GM18870 (cell line): Measurements from ENCODE around the gene GRIK4.

ENCODE experiments used
- ATAC-seq: cut with Tn5 transposase; IDR thresholded peaks from one replicate; pipeline ENCODE4 v1.9.1; 2021; ENCODE audit warnings: moderate library complexity; ENCODE audit not compliant: unreplicated experiment

Gene GRIK4

DNA sequence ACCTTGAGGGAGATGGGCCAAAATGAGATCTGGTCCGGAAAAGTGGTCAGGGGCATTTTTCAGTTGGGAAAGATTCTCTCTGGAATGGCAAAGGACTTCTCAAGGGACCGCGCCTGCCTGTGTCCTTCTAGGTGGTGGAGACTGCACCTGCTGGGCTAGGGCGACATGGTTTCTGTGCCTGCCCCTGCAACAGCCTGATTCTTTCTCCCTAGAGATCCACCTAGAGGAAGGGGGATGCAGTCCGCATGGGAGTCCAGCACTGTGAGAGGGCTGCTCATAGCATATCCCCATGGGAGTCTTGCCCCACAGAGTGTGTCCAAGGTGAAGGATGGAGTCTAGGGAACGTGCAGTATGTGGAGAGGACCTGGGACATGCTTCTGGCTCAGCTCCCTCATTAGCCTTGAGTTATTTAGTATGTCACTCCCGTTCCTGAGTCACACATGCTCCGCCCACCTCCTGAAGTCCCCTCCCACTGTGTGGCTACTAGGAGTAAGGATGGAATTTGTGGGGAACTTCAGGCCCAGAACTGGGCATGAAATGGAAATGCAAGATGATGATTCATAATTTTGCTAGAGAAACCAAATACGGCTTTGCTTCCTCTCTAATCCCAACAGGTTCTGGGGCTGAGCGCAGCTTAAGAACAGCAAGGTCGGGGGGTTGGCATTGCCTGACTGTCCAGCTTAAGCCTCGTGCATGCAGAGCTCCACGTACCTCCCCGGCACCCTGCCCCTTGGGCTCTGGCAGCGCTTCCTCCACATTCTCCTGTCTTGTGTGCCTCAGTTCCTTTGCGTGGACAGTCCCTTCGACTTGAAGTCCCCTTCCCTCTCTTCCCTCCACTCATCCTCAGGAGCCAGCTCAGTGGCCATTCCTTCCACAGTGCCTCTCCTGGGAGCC is 35.0 kb downstream of the GRIK4 start:
- no peak for ATAC-seq

DNA sequence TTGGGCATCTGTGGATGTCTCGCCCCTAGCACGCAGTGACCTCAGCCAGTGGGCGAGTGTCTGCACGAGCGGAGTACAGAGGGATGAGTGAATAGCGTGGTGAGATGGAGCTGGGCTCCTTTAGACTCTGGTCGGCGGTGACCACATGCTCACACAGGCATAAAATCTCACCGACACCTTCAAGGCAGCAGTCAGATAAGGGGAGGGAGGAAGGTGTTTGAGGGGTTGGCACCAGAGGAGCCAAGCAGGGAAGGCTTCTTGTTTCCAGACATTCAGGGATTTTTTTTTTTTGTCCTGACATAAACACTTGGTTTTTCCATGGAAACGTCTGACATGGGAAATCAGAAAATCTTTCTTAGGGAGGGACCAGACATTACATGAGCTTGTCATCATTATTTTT is 35.8 kb downstream of the GRIK4 start:
- no peak for ATAC-seq

DNA sequence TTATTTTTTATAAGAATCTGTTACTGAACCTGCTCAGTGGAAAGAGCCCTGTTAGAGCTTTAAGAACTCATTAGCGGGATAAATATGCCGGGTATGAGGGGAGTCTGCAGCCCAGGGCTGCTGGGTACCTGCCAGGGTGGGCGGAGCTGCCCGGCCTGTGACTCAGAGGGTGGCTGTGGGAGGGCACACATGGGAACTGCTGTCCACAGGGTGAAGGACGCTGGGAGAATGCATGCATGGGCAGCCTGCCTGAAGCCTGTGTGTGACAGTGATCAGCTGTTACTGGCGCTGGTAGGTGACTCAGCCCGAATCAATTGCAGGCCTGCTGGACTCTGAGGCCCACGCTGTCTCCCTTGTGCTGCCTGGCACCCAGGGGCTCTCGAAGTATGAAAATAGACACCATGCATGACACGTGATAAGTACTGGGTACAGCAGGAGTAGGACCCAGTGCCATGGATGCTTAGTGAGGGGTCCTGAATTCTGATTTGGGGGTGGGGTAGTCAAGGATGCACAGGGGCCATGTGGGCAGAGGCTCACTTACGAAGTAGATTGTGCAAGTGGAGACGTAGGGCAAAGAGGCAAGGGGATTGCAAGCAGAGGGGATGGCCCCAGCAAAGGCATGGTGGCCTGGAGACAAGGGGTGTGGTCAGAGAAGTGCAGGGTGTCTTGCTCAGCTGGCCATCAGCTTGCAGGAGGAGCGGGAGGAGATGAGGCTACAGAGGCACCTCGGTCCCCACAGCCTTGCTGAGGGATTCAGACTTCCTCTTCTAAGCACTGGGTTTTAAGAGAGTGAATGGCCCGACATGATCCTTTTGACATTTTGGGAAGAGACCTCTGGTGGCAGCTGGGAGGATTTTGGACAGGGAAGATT is 36.5 kb downstream of the GRIK4 start:
- ATAC-seq = no peak

DNA sequence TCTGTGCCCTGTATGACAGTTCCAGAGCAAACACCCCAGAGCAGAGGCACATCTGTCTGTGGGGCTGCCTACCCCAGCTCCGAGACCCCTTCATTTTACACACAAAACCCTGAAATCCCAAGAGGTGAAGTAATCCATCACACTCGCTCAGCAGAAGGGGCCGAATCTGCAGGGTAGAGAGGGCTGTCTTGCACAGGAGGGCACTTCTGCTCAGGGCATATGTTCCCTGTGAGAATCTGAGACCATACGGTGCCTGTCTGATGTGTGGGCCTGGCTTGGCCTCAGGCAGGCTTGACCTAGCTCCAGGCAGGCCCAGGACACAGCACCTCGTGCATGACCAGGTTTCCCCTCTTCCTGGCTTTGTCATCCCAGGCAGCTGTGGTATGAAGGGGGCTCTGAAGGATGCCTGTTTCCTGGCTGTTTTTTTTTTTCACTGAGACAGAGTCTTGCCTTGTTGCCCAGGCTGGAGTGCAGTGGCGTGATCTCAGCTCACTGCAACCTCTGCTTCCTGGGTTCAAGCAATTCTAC is 37.2 kb downstream of the GRIK4 start:
- no peak for ATAC-seq

DNA sequence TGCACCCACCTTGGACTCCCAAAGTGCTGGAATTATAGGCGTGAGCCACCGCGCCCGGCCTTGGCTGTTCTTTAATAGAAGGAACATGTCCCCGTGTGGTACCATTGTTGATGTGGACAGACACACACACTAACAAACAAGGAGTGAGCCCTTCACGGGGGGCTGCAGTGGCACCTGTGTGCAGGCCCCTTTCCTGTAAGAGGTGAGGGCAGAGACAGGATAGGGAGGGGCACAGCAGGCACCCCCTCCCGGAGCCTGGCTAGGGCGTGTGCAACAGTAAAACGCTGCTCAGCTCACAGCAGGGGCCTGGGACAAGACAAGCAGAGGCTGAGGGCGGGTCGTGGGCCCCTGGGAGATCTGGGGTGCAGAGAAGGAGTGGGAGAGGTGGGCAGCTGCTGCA is 37.8 kb downstream of the GRIK4 start:
- ATAC-seq = no peak

DNA sequence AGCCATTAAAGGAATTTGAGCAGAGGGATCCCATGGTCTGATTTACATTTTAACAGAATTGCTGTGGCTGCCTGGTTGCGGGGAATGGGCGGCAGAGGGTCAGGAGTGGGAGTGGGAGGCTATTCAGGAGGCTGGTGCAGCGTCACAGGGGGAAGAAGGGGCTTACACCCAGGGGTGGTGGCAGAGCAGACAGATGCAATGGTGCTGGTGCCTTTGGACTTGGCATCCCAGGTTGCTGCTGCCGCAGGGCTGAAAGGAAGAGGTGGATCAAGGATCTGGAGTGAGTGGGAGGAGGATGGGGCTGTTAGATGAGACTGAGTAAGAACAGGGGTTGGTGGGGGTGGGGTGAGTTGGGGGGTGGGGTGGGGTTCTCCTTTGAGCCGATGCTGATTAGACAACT is 38.5 kb downstream of the GRIK4 start:
- no peak for ATAC-seq

DNA sequence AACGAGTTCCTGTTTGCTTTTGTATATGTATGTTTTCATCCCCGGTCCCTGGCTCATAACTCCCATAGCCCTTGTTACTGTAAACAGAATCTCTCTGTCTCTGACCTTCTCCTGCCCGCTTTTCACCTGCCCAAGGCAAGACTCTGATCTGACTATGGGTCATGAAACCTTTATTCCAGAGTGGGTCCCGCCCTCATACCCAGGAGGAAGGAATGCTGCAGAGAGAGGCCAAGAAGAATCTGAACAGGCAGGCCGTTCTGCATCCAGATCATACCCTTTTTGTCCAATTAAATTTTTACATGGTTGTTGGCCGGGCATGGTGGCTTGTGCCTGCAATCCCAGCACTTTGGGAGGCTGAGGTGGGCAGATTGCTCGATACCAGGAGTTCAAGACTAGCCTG is 39.6 kb downstream of the GRIK4 start:
- ATAC-seq = no peak

DNA sequence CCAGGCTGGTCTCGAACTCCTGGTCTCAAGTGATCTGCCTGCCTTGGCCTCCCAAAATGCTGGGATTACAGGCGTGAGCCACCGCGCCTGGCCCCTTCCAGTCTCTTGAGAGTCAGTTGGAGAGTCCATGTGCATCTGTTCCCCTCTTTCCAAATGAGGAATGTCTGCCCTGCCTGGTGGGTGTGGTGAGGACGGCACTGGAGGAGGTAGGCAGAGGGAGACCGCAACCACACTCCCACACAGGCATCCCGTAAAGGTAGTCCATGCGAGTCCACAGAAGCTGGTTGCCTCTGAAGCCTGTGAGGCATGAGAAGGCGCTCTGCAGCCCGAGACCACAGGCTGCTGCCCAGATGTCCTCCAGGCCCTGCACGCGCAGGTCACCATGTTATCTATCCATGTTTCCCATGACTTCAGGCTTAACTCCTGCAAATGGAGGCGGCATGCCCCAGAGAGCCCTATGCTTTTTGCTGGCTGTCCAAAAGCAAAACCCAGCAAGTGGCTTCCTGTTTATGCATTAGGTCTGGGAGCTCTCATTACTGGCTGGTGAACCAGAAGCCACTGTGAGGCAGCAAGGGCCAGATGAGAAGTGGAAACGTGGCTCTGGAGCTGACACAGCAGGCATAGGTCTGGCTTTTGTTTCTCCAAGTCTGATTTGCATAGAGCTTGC is 43.4 kb downstream of the GRIK4 start:
- ATAC-seq = no peak

DNA sequence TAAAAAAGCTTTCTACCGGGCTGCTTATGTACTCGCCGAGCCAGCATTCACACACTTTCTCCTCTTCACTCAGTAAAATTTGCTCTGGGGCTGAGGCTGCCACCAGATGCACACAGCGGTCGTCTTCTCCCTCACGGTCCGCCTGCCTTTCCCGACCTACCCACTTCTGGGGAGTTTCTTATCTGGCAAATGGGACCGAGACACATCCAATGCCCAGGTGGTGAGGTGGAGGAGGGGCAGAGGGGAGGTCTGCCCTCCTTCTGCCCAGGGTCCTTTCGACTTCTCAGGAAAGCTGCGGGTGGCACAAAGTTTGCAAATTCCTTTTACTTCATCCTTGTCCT is 43.9 kb downstream of the GRIK4 start:
- no peak for ATAC-seq

DNA sequence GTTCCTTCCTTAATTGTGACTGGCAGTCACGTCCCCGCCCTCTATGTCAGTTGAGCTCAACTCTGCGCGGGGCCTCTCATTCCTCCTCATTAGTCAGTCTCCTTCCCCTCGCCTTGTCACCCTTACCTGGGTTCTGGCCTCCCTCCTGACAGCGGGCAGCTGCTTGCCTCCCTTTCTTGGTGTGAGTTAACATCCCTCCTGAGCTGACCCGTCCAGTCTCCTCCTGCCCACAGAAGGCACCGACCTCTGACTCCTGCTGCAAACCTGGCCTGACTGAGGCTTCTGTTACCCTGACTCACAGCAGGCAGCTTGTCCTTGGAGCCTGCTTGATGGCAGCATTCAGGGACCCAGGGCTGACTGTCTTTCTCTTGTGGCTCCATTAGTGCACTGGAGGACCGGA is 45.2 kb downstream of the GRIK4 start:
- ATAC-seq = no peak

DNA sequence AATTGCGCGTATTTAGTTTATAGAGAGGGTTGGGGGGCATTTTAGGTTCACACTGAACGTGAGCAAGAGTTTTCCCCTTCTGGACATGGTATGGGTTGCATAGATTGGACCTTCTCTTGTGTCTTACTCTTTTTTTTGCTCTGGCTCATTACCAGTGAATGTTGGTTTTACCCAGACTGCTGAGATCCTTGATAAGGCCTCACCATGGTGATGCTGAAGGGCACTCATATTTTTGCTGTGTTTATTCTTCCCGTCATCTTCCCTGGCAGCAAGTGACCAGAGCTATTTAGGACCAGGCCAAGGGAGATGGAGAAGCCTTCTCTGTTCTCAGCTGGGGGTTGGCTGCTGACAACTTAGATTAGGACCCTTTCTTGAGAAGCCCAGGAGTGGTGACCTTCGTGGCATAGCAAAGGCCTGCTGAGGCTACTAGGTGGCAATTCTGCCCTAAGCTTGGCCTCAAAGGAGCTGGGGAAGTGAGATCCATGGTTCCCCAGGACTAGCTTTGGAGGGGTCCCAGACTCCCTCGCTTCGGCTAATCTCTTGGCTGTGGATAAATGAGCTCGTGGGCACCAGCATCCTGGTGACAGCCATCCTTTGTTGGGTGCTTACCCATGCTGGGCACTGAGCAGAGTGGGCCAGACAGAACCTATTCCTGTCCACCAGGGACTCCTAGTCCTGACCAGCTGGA is 47.3 kb downstream of the GRIK4 start:
- no peak for ATAC-seq

DNA sequence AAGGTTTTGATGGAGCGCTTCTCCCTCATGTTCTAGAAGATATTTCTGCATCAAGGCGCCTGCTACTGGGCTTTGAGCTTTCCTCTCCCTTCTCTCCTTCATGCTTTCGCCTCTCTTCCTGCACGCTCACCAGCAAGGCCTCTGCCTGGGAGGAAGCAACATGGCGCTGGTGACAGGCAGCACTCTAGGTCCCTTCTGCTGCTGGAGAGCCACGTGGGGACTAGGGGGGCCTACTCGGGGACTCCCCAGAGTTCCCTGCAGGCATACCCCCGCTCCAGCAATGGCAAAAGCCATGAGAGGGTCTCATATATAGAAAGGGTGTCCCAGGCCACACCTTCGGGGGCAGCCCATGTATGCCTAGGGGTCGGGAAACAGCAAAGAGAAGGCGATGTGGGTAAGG is 49.7 kb downstream of the GRIK4 start:
- no peak for ATAC-seq

DNA sequence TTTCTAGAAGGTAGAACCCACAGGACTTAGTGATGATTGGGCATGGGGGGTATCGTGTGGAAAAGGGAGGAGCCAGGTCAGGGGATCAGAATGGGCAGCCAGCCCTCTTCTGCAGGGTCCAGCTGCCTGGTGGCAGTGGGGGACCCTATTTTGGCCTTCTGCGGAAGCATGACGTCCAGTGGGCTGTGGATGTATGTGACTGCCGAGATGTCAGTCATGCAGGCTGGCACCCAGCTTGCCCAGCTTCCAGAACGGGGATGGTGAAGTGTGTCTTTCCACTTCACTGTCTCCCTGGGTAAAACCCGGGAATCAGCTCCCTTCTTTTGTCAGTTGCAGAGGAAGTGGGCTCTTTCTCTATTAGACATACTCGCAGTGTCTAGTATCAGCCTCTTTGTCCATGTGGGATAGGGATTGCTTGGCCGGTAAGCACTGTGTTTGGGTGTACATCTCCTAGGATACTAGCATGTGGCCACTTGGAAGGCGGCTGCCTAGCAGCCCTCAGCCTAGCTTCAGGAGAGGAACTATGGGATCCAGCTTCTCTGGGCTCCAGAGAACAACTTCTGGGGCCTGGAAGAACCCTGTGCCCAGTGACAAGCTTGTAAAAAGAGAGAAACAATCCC is 51.4 kb downstream of the GRIK4 start:
- ATAC-seq = no peak

DNA sequence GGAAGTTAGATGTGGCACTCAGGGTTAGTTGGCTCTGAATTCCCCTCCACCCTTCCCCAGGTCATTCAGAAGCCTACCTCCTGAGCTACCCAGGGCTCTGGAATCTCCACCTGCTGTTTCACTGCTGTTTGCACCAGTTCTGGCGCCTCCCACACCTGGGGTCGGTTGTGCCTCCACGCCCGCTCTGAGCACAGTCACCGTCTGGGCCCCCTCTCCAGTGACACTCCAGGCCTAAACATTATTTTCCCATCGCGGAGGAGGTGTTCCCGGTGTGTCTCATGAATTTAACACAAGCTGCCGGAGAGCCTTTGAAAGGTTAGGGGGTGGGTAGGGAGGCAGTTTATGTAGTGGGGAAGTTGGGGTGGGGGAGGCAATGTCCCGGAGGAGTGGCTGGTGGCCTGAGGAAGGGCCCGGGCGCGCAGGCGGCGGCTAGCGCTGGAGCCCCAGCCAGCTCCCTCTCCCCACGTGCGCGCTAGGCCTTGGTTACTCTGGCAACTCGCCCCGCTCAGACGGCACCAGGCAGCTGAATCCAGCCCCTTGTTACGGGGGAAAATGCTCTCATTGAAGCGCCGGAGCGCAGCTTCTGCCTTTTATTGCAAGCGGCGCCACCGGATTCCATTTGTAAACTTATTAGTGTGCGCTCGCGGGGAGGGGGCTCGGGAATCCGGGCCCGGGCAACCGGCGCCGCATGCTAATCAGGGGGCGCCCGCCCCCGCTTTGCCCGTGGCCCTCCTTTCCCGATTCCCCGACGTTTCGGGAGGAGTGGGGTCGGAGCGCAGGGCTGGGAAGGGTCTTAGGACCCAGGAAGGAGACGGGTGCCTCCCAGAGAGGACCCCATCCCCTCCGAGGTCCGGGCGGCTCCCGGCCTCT is 52.4 kb downstream of the GRIK4 start:
- ATAC-seq = no peak

DNA sequence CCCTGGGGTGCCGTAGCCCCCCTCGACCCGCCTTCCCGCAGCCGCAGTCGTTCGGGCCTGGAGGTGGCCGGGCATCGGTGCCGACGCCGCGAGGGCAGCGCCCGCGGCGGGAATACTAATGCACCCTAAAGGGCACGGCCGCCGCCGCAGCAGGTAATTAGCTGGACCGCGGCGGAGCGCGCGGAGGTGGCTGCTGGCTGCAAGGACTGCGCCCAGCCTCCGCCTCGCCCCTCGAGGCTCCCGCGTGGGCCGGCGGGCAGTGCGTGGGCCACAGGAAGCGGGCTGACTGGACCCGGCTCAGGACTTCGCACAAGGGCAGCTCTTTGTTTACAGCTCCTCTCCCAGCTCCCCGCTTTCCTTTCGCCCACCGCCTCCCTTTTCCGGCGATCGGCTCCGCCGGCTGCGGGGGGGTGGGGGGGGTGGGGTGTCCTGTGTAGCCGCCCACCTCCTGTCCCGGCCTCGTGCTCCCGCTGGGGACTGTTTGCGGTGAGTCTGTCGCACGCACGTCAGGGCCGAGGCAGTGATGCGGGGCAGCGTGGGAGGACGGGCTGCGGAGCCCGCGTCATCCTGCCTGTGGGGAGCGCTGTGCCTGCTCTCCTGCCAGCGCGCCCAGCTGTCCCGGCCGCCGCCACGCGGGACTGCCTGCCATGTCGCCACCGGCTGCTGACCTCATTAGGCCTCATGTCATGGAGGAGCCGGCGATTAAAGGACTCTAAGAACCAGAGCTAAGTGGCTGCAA is 53.2 kb downstream of the GRIK4 start:
- no peak for ATAC-seq

DNA sequence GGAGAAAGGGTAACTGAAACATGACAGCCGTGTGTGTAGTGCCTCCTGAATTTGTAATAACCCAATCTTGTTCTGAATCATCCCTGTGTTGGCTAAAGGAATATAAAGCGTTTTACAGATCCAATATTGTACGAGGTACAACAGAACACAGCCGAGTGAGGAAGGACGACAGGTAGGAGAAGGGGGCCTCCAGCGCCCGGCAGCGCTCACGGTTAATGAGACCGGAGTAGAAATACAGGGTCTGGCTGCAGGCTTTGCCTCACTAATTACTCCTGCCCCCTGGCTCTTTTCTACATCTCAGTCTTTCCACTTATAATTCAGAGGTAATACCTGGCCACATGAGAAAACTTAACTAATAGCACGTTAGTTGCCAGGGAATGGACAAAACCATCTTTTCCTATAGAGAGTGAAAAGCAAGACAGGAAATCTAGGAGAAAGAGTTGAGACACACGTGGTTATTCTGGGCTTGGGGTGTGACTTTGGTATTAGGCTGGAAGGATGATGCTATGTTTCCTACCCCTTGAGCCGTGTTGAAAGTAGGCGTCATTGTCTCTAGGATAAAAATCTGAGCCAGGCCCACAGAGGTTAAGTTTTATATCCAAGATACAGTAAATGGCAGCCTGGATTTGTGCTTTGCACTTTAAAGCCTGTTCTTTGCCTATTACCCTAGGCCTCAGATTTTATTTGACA is 54.1 kb downstream of the GRIK4 start:
- no peak for ATAC-seq

DNA sequence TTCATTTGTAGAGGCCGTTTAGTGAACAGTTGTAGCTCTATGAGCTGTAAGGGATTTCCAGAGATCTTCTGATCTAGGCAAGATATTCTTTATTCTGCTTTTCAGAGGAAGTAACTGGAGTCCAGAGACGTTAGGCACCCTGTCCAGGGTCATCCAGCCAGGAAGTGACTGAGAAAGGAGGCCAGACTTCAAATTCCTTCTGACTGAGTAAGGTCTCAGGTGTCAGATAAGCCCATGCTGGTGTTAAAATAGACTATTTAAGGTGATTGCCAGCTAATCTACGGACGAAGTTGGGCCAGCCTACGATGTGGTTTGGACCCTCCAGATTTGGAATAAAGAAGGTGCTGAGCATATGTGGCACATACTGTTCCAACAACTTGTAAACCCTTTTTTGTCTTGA is 54.6 kb downstream of the GRIK4 start:
- no peak for ATAC-seq
